Measurements from ENCODE around the gene DCLK2. TPM values are rescaled to one million over a fixed set of nuclear protein-coding genes. Genes with fewer than 3 reads are reported as not detected.

Gene DCLK2
- total and polyA plus RNA-seq, 2 of the 8 experiments (the other 6 are each of a cell fraction or from before 2014, with no cell fraction given): 0.32 to 0.37 TPM

- H3K79me2 ChIP-seq (ENCODE audit: control insufficient read depth in 1 of 2, insufficient read depth in 2 of 2, low read length in 2 of 2): no peaks in the 10 kb centered on the region
- TF ChIP-seq BRCA1 (IDR thresholded peaks at IDR 0.05; ENCODE audit: low read depth, low read length) (no peak), MAFK (IDR thresholded peaks at IDR 0.05; ENCODE audit: low read depth, low read length) (no peak), TEAD4 (IDR thresholded peaks at IDR 0.05; ENCODE audit: low read depth, low read length) (no peak), SUZ12 (IDR thresholded peaks at IDR 0.05; ENCODE audit: low read length) (no peak), PHF8 (conservative IDR thresholded peaks at IDR 0.05; ENCODE audit: low read depth, low read length) (no peak), SP1 (IDR thresholded peaks at IDR 0.05; ENCODE audit: low read depth, low read length) (no peak), CEBPB (IDR thresholded peaks at IDR 0.05; ENCODE audit: low read depth, low read length) (no peak), NANOG (IDR thresholded peaks at IDR 0.05; ENCODE audit: insufficient read depth, low read depth, low read length, poor library complexity, severe bottlenecking) (no peak), SP2 (IDR thresholded peaks at IDR 0.05; ENCODE audit: low read length) (no peak), ASH2L (IDR thresholded peaks at IDR 0.05; ENCODE audit: low read length) (no peak), FOSL1 (IDR thresholded peaks at IDR 0.05; ENCODE audit: insufficient read depth, low read depth, low read length) (no peak), RBBP5 (IDR thresholded peaks at IDR 0.05; ENCODE audit: borderline replicate concordance, low read depth, low read length) (no peak), SIRT6 (IDR thresholded peaks at IDR 0.05; ENCODE audit: low read length) (no peak), KDM4A (IDR thresholded peaks at IDR 0.05; ENCODE audit: low read depth, low read length, severe bottlenecking) (no peak)
- H3K14ac ChIP-seq (ENCODE audit: insufficient read length): no peak overlapping the region
- H3K23me2 ChIP-seq (ENCODE audit: low read depth, low read length): no peaks in the 10 kb centered on the region
- H3K27ac ChIP-seq (ENCODE audit: low read depth, low read length): no peak overlapping the region
- no peak overlapping the region for H2BK15ac ChIP-seq (ENCODE audit: low read length)
- H3K79me1 ChIP-seq (ENCODE audit: low read depth, low read length): no peaks in the 10 kb centered on the region
- H3K56ac ChIP-seq (replicated peaks; ENCODE audit: insufficient read length, low read depth, low read length): no peak overlapping the region
- no peak overlapping the region for H3K4me3 ChIP-seq (ENCODE audit: extremely low read depth in 1 of 4, insufficient read depth in 2 of 4, low read depth in 3 of 4, low read length in 4 of 4)
- no peak overlapping the region for H2AK5ac ChIP-seq (ENCODE audit: low read depth, low read length)
- H2BK12ac ChIP-seq (ENCODE audit: low read depth, low read length): no peak overlapping the region
- H4K5ac ChIP-seq (ENCODE audit: insufficient read length, low read depth, low read length): no peak overlapping the region
- H2BK120ac ChIP-seq (replicated peaks; ENCODE audit: low read depth, low read length): no peak overlapping the region
- H4K91ac ChIP-seq (replicated peaks; ENCODE audit: insufficient read length, low read length): no peak overlapping the region
- no peaks in the 10 kb centered on the region for H3K9me3 ChIP-seq (ENCODE audit: insufficient read depth in 2 of 2, low read depth in 1 of 2, low read length in 1 of 2)
- H3K4me2 ChIP-seq (ENCODE audit: insufficient read depth in 1 of 2, low read depth in 2 of 2, low read length in 2 of 2): no peak overlapping the region
- peaks cover 0 to 4% (median 1%) of the 10 kb centered on the region in 4 experiments; a peak in 3 of 7 replicates for H3K4me1 ChIP-seq (replicated peaks in 1 of 4; ENCODE audit: control insufficient read depth in 3 of 4, insufficient read depth in 4 of 4, low read length in 3 of 4)
- H4K8ac ChIP-seq (ENCODE audit: extremely low read depth, insufficient read depth, low read length): no peak overlapping the region
- no peak overlapping the region for H3K4ac ChIP-seq (replicated peaks; ENCODE audit: insufficient read length, low read depth, low read length)
- no peak for DNase-seq (ENCODE audit: low read depth in 1 of 2, low spot score in 2 of 2)
- no peak overlapping the region for H2BK5ac ChIP-seq (ENCODE audit: low read depth, low read length)
- 79% methylated on average over 6 of the region's 6 CpGs; no CpG with 5 or more reads in 1 of the 2 experiments for WGBS, 2 experiments (ENCODE audit: extremely low coverage in 1 of 2, insufficient coverage in 1 of 2, insufficient read length in 1 of 2, insufficient replicate concordance in 2 of 2, low coverage in 1 of 2, low lambda C conversion rate in 2 of 2, missing lambda C conversion rate in 1 of 2)
- H2BK20ac ChIP-seq (ENCODE audit: low read length): no peak overlapping the region
- no peaks in the 10 kb centered on the region for H3K27me3 ChIP-seq (replicated peaks in 1 of 4; ENCODE audit: control insufficient read depth in 3 of 4, extremely low read depth in 1 of 4, insufficient read depth in 3 of 4, low read length in 3 of 4)
- peaks cover 0 to 3% (median 0%) of the 10 kb centered on the region in 4 experiments; a peak in 2 of 8 replicates for H3K36me3 ChIP-seq (ENCODE audit: control insufficient read depth in 2 of 4, insufficient read depth in 4 of 4, low read length in 3 of 4)
- H3K9ac ChIP-seq (replicated peaks in 1 of 4; ENCODE audit: extremely low read depth in 1 of 4, low read depth in 3 of 4, low read length in 3 of 4): no peak overlapping the region
- ChIA-PET CTCF (ENCODE audit: partially characterized antibody) (interaction anchor here (0.7 to 1.0 kb wide), 2 partner anchors 11 to 16 kb away, joined by 3 read pairs; no protein-coding TSS in a partner anchor), POLR2A (ENCODE audit: partially characterized antibody) (no interaction called here)
- H2AFZ ChIP-seq (ENCODE audit: low read length): no peak overlapping the region
- no peak overlapping the region for H3K23ac ChIP-seq (ENCODE audit: insufficient read length)
- no peaks in the 10 kb centered on the region for H4K20me1 ChIP-seq (replicated peaks in 1 of 2; ENCODE audit: control insufficient read depth in 1 of 2, insufficient read depth in 2 of 2, low read length in 2 of 2)
- H3K18ac ChIP-seq (ENCODE audit: extremely low read depth, low read length): no peak overlapping the region
- no peak for FAIRE-seq
These were observed 186.4 kb downstream of the DCLK2 start for GRCh38 chr4:150264595-150265161.
